CD8-positive, alpha-beta memory T cell (primary cell): Measurements from ENCODE around the gene ZMIZ1. TPM values are rescaled to one million over a fixed set of nuclear protein-coding genes. Genes with fewer than 3 reads are reported as not detected.

ENCODE experiments used
- CTCF ChIA-PET: fragments of 350-600 bp; sonication (Branson Sonifier 250); formaldehyde crosslinking; loops from one replicate; lab custom pipeline; 2021; ENCODE audit warnings: antibody characterized with exemption; lab: Charles Lee
- POLR2A ChIA-PET: fragments of 350-600 bp; sonication (Branson Sonifier 250); formaldehyde crosslinking; loops from one replicate; lab custom pipeline; 2021; ENCODE audit warnings: antibody characterized with exemption; lab: Charles Lee
- DNase-seq, 5 donors: peaks; one replicate each; pipeline versions ENCODE4 v3.0.0 to v3.0.0-alpha.2; 2020 to 2022; ENCODE audit warnings: mixed read lengths in 1 of 5
- H3K27ac ChIP-seq: one replicate; pipeline ENCODE4 v1.7.0; 2013; ENCODE audit warnings: low read depth, mild to moderate bottlenecking, low read length, moderate library complexity
- H3K27me3 ChIP-seq: 2 replicates; pipeline ENCODE4 v1.7.0; 2013; ENCODE audit warnings: low read length, mild to moderate bottlenecking; ENCODE audit not compliant: insufficient read depth, poor library complexity, severe bottlenecking
- H3K36me3 ChIP-seq: 2 replicates; pipeline ENCODE4 v1.7.0; 2013; ENCODE audit warnings: mild to moderate bottlenecking, low read length, moderate library complexity; ENCODE audit not compliant: insufficient read depth
- H3K4me1 ChIP-seq: 2 replicates; pipeline ENCODE4 v1.7.0; 2013; ENCODE audit warnings: mild to moderate bottlenecking, low read length, moderate library complexity; ENCODE audit not compliant: insufficient read depth
- H3K4me3 ChIP-seq: 2 replicates; pipeline ENCODE4 v1.7.0; 2013; ENCODE audit warnings: mild to moderate bottlenecking, low read length
- H3K9me3 ChIP-seq: 2 replicates; pipeline ENCODE4 v1.7.0; 2013; ENCODE audit warnings: mild to moderate bottlenecking, low read length
- H3K27ac Mint-ChIP-seq, 8 donors: one replicate each; pipeline ENCODE4 v1.8.0; 2020 to 2021; ENCODE audit warnings: mixed read lengths in 8 of 8, mild to moderate bottlenecking in 6 of 8, inconsistent platforms in 3 of 8, moderate library complexity in 3 of 8
- H3K27me3 Mint-ChIP-seq, 2 donors: one replicate each; pipeline ENCODE4 v1.8.0; 2020 to 2021; ENCODE audit warnings: mixed read lengths in 2 of 2, mild to moderate bottlenecking in 1 of 2, moderate library complexity in 1 of 2
- H3K36me3 Mint-ChIP-seq, 3 donors: one replicate each; pipeline ENCODE4 v1.8.0; 2020 to 2021; ENCODE audit warnings: mixed read lengths in 3 of 3, inconsistent platforms in 1 of 3, mild to moderate bottlenecking in 1 of 3
- H3K4me1 Mint-ChIP-seq, 3 donors: one replicate each; pipeline ENCODE4 v1.8.0; 2020 to 2021; ENCODE audit warnings: mixed read lengths in 3 of 3, inconsistent platforms in 1 of 3, mild to moderate bottlenecking in 1 of 3
- H3K4me3 Mint-ChIP-seq, 7 donors: one replicate each; pipeline ENCODE4 v1.8.0; 2020 to 2021; ENCODE audit warnings: mixed read lengths in 7 of 7, mild to moderate bottlenecking in 6 of 7, moderate library complexity in 4 of 7, inconsistent platforms in 2 of 7
- H3K9me3 Mint-ChIP-seq, 5 donors: one replicate each; pipeline ENCODE4 v1.8.0; 2020 to 2022; ENCODE audit warnings: mixed read lengths in 5 of 5, mild to moderate bottlenecking in 3 of 5, moderate library complexity in 2 of 5, inconsistent platforms in 1 of 5
- polyA plus RNA-seq: library from polyadenylated mRNA; unstranded; fragments of 300-500 nt; fragmentation: Illumina TruSeq; gene quantifications from one replicate; pipeline ENCODE4 v1.2.3, GENCODE V29; 2021
- total RNA-seq, 2 experiments: library from RNA; stranded (reverse); gene quantifications; one replicate each; pipeline ENCODE4 v1.2.3, GENCODE V29; 2021

The ZMIZ1 gene
- total and polyA plus RNA-seq, 3 experiments from 2014 or later, result 8.0 to 36.3 (median 34.7) TPM

GRCh38 chr10:79090134-79090803, 21.5 kb downstream of the ZMIZ1 start:
- Mint-ChIP-seq H3K9me3 (no peaks in the 10 kb centered on the region), H3K36me3 (peaks cover 0 to 1% (median 0%) of the 10 kb centered on the region in 3 donors), H3K27ac (peak overlapping the region in 1 of 8 donors; percentile 20), H3K4me3 (no peak overlapping the region), H3K27me3 (peaks cover 0 to 3% of the 10 kb centered on the region in 2 donors), H3K4me1 (peaks cover 20 to 47% (median 22%) of the 10 kb centered on the region in 3 donors)
- no peak overlapping the region for H3K27ac ChIP-seq
- ChIA-PET POLR2A (no interaction called here), CTCF (interaction anchor here (1.1 to 1.3 kb wide), 2 partner anchors 116 to 199 kb away, joined by 3 read pairs; no protein-coding TSS in a partner anchor)
- no peaks in the 10 kb centered on the region for H3K27me3 ChIP-seq
- H3K36me3 ChIP-seq, result no peaks in the 10 kb centered on the region
- H3K4me1 ChIP-seq, result peaks cover 18% of the 10 kb centered on the region
- no peak for DNase-seq
- no peaks in the 10 kb centered on the region for H3K9me3 ChIP-seq
- H3K4me3 ChIP-seq, result no peak overlapping the region

GRCh38 chr10:79092292-79092896, 23.6 kb downstream of the ZMIZ1 start:
- H3K27me3 Mint-ChIP-seq, result peaks cover 0 to 3% of the 10 kb centered on the region in 2 donors
- no peaks in the 10 kb centered on the region for H3K9me3 ChIP-seq
- CTCF ChIA-PET, result no interaction called here

GRCh38 chr10:79093658-79094411, 25.1 kb downstream of the ZMIZ1 start:
- H3K36me3 Mint-ChIP-seq, result no peaks in the 10 kb centered on the region
- DNase-seq, result no peak
- H3K36me3 ChIP-seq, result no peaks in the 10 kb centered on the region
- POLR2A ChIA-PET, result no interaction called here
- H3K27ac ChIP-seq, result peak overlapping the region; percentile 61
- peaks cover 12 to 48% (median 18%) of the 10 kb centered on the region in 3 donors for H3K4me1 Mint-ChIP-seq
- H3K27me3 ChIP-seq, result no peaks in the 10 kb centered on the region
- H3K27ac Mint-ChIP-seq, result peak overlapping the region in 1 of 8 donors; percentile 11
- peaks cover 0 to 3% of the 10 kb centered on the region in 2 donors for H3K27me3 Mint-ChIP-seq
- CTCF ChIA-PET, result interaction anchor here (2.0 kb wide), 1 partner anchor 102 kb away, joined by 9 read pairs; no protein-coding TSS in a partner anchor
- H3K9me3 Mint-ChIP-seq, result no peaks in the 10 kb centered on the region
- H3K4me3 Mint-ChIP-seq, result no peak overlapping the region
- peaks cover 18% of the 10 kb centered on the region for H3K4me1 ChIP-seq
- no peaks in the 10 kb centered on the region for H3K9me3 ChIP-seq
- no peak overlapping the region for H3K4me3 ChIP-seq

More at GRCh38 chr10:79092292-79092896, 23.6 kb downstream of the ZMIZ1 start:
- Mint-ChIP-seq H3K27ac (peak overlapping the region in 1 of 8 donors; percentile 12), H3K4me3 (no peak overlapping the region), H3K36me3 (no peaks in the 10 kb centered on the region), H3K9me3 (no peaks in the 10 kb centered on the region), H3K4me1 (peaks cover 15 to 37% (median 18%) of the 10 kb centered on the region in 3 donors)
- H3K4me3 ChIP-seq, result no peak overlapping the region
- DNase-seq, result no peak
- H3K36me3 ChIP-seq, result no peaks in the 10 kb centered on the region
- peaks cover 18% of the 10 kb centered on the region for H3K4me1 ChIP-seq
- POLR2A ChIA-PET, result no interaction called here
- no peaks in the 10 kb centered on the region for H3K27me3 ChIP-seq
- H3K27ac ChIP-seq, result no peak overlapping the region

GRCh38 chr10:79094412-79095175, 25.8 kb downstream of the ZMIZ1 start:
- H3K27ac Mint-ChIP-seq, result no peak overlapping the region
- H3K4me3 Mint-ChIP-seq, result no peak overlapping the region
- peaks cover 12 to 43% (median 17%) of the 10 kb centered on the region in 3 donors for H3K4me1 Mint-ChIP-seq
- H3K9me3 Mint-ChIP-seq, result no peaks in the 10 kb centered on the region
- no peak for DNase-seq
- H3K36me3 ChIP-seq, result no peaks in the 10 kb centered on the region
- H3K9me3 ChIP-seq, result no peaks in the 10 kb centered on the region
- no peaks in the 10 kb centered on the region for H3K36me3 Mint-ChIP-seq
- peaks cover 0 to 1% of the 10 kb centered on the region in 2 donors for H3K27me3 Mint-ChIP-seq
- peak overlapping the region; percentile 61 for H3K27ac ChIP-seq
- peaks cover 18% of the 10 kb centered on the region for H3K4me1 ChIP-seq
- H3K27me3 ChIP-seq, result no peaks in the 10 kb centered on the region
- no peak overlapping the region for H3K4me3 ChIP-seq
- CTCF ChIA-PET, result interaction anchor here (2.0 kb wide), 1 partner anchor 101 kb away, joined by 9 read pairs; no protein-coding TSS in a partner anchor
- POLR2A ChIA-PET, result no interaction called here

- H3K9me3 Mint-ChIP-seq, result no peaks in the 10 kb centered on the region
- no peak overlapping the region for H3K4me3 Mint-ChIP-seq
- no peaks in the 10 kb centered on the region for H3K36me3 Mint-ChIP-seq
- peak overlapping the region; percentile 61 for H3K27ac ChIP-seq
- no peaks in the 10 kb centered on the region for H3K27me3 ChIP-seq
- H3K27ac Mint-ChIP-seq, result peak overlapping the region in 2 of 8 donors; percentile 17 to 43
- H3K4me1 ChIP-seq, result peaks cover 18% of the 10 kb centered on the region
- no peak overlapping the region for H3K4me3 ChIP-seq
- peaks cover 12 to 43% (median 14%) of the 10 kb centered on the region in 3 donors for H3K4me1 Mint-ChIP-seq
- H3K36me3 ChIP-seq, result no peaks in the 10 kb centered on the region
- ChIA-PET CTCF (interaction anchor here (2.0 kb wide), 1 partner anchor 101 kb away, joined by 9 read pairs; no protein-coding TSS in a partner anchor), POLR2A (no interaction called here)
- no peaks in the 10 kb centered on the region for H3K9me3 ChIP-seq
- H3K27me3 Mint-ChIP-seq, result peaks cover 0 to 1% of the 10 kb centered on the region in 2 donors
- no peak for DNase-seq
Measured at GRCh38 chr10:79095316-79095715, 26.6 kb downstream of the ZMIZ1 start.

- Mint-ChIP-seq H3K36me3 (no peaks in the 10 kb centered on the region), H3K4me3 (no peak overlapping the region), H3K27me3 (no peaks in the 10 kb centered on the region), H3K4me1 (peaks cover 15 to 47% (median 21%) of the 10 kb centered on the region in 3 donors), H3K27ac (no peak overlapping the region), H3K9me3 (no peaks in the 10 kb centered on the region)
- Histone ChIP-seq H3K4me1 (peaks cover 18% of the 10 kb centered on the region), H3K9me3 (no peaks in the 10 kb centered on the region), H3K27me3 (no peaks in the 10 kb centered on the region), H3K36me3 (no peaks in the 10 kb centered on the region), H3K27ac (no peak overlapping the region), H3K4me3 (no peak overlapping the region)
- ChIA-PET CTCF (no interaction called here), POLR2A (no interaction called here)
- no peak for DNase-seq
Measured at GRCh38 chr10:79096514-79096913, 27.7 kb downstream of the ZMIZ1 start.

- POLR2A ChIA-PET, result no interaction called here
- Mint-ChIP-seq H3K4me1 (peaks cover 19 to 53% (median 26%) of the 10 kb centered on the region in 3 donors), H3K27me3 (peaks cover 0 to 1% of the 10 kb centered on the region in 2 donors), H3K9me3 (no peaks in the 10 kb centered on the region), H3K4me3 (no peak overlapping the region), H3K27ac (no peak overlapping the region), H3K36me3 (no peaks in the 10 kb centered on the region)
- CTCF ChIA-PET, result interaction anchor here (1.2 kb wide), 1 partner anchor 33 kb away, joined by 3 read pairs; no protein-coding TSS in a partner anchor
- no peaks in the 10 kb centered on the region for H3K27me3 ChIP-seq
- no peak overlapping the region for H3K4me3 ChIP-seq
- no peak for DNase-seq
- H3K9me3 ChIP-seq, result no peaks in the 10 kb centered on the region
- H3K4me1 ChIP-seq, result peaks cover 18% of the 10 kb centered on the region
- H3K27ac ChIP-seq, result no peak overlapping the region
- no peaks in the 10 kb centered on the region for H3K36me3 ChIP-seq
Measured at GRCh38 chr10:79097021-79097872, 28.5 kb downstream of the ZMIZ1 start.
